ENCODE results near the gene CACNB4.

- TF ChIP-seq MXI1 (IDR thresholded peaks at IDR 0.05; ENCODE audit: borderline replicate concordance, low read depth, low read length) (no peak), ELK1 (IDR thresholded peaks at IDR 0.05; ENCODE audit: borderline replicate concordance, low read depth, low read length) (no peak), CTCF (conservative IDR thresholded peaks at IDR 0.05; ENCODE audit: low read depth, low read length) (no peak), POLR2A (IDR thresholded peaks at IDR 0.05; ENCODE audit: low read depth, low read length) (no peak), BHLHE40 (IDR thresholded peaks at IDR 0.05; ENCODE audit: low read depth, low read length) (no peak), FOS (IDR thresholded peaks at IDR 0.05; ENCODE audit: low read depth, low read length) (no peak), RCOR1 (IDR thresholded peaks at IDR 0.05; ENCODE audit: insufficient replicate concordance, low read length) (no peak), MAZ (IDR thresholded peaks at IDR 0.05; ENCODE audit: borderline replicate concordance, low read depth, low read length) (no peak), SMC3 (IDR thresholded peaks at IDR 0.05; ENCODE audit: low read depth, low read length) (no peak), USF2 (IDR thresholded peaks at IDR 0.05; ENCODE audit: low read depth, low read length) (no peak), NFE2L2 (IDR thresholded peaks at IDR 0.05; ENCODE audit: low read depth, low read length) (no peak), MAFK (IDR thresholded peaks at IDR 0.05; ENCODE audit: low read depth, low read length) (no peak)
These were observed 28.8 kb upstream of the CACNB4 start for GRCh38 chr2:152127628-152128027.
